HepG2 (cell line): Measurements from ENCODE around the gene CLPTM1. TPM values are rescaled to one million over a fixed set of nuclear protein-coding genes. Genes with fewer than 3 reads are reported as not detected.

Experiments used
- ESRRA ChIP-seq: sonication (generic); formaldehyde crosslinking; IDR thresholded peaks from 2 replicates; pipeline ENCODE4 v1.5.1; 2020; ENCODE audit warnings: mild to moderate bottlenecking, low read depth, missing genetic modification reagents
- GPN1 ChIP-seq: sonication (generic); formaldehyde crosslinking; IDR thresholded peaks from 2 replicates; pipeline ENCODE4 v1.5.1; 2020; ENCODE audit warnings: missing genetic modification reagents, borderline replicate concordance
- HDAC1 ChIP-seq: sonication (generic); formaldehyde crosslinking; IDR thresholded peaks from 2 replicates; pipeline ENCODE4 v1.5.1; 2020; ENCODE audit warnings: mild to moderate bottlenecking, missing genetic modification reagents
- KDM6A ChIP-seq: IDR thresholded peaks from 2 replicates; pipeline ENCODE4 v1.6.1; 2016; ENCODE audit warnings: low read depth
- MTA3 ChIP-seq: sonication (generic); formaldehyde crosslinking; IDR thresholded peaks from 2 replicates; pipeline ENCODE4 v1.4.0; 2020; ENCODE audit warnings: missing genetic modification reagents
- NFIC ChIP-seq: IDR thresholded peaks from 2 replicates; pipeline ENCODE4 v1.6.1; 2012; ENCODE audit warnings: mild to moderate bottlenecking, low read length, inconsistent platforms
- PHF5A ChIP-seq: IDR thresholded peaks from one replicate; pipeline ENCODE4 v1.6.1; 2018; ENCODE audit warnings: low read depth, missing genetic modification reagents; ENCODE audit not compliant: unreplicated experiment
- RARA ChIP-seq: IDR thresholded peaks from 2 replicates; pipeline ENCODE4 v1.6.1; 2016; ENCODE audit warnings: missing genetic modification reagents, missing compliant biosample characterization
- REPIN1 ChIP-seq: sonication (generic); formaldehyde crosslinking; IDR thresholded peaks from 2 replicates; pipeline ENCODE4 v1.8.0; 2022; ENCODE audit warnings: missing genetic modification reagents, low read depth, mild to moderate bottlenecking, borderline replicate concordance
- ZBTB8A ChIP-seq: sonication (generic); formaldehyde crosslinking; IDR thresholded peaks from 2 replicates; pipeline ENCODE4 v1.4.0; 2020; ENCODE audit warnings: mild to moderate bottlenecking, low read depth, missing genetic modification reagents, borderline replicate concordance
- ZGPAT ChIP-seq: IDR thresholded peaks from 2 replicates; pipeline ENCODE4 v1.6.1; 2016; ENCODE audit warnings: mild to moderate bottlenecking
- ZNF333 ChIP-seq: sonication (generic); formaldehyde crosslinking; IDR thresholded peaks from 2 replicates; pipeline ENCODE4 v1.4.0; 2020; ENCODE audit warnings: mild to moderate bottlenecking, missing genetic modification reagents, borderline replicate concordance
- ZNF460 ChIP-seq: sonication (generic); formaldehyde crosslinking; IDR thresholded peaks from 2 replicates; pipeline ENCODE4 v1.5.1; 2020; ENCODE audit warnings: missing genetic modification reagents, mild to moderate bottlenecking, borderline replicate concordance
- ZNF468 ChIP-seq: sonication (generic); formaldehyde crosslinking; IDR thresholded peaks from 2 replicates; pipeline ENCODE4 v1.8.0; 2022; ENCODE audit warnings: mild to moderate bottlenecking, moderate library complexity, missing genetic modification reagents
- ZNF598 ChIP-seq: sonication (generic); formaldehyde crosslinking; IDR thresholded peaks from 2 replicates; pipeline ENCODE4 v1.5.1; 2020; ENCODE audit warnings: mild to moderate bottlenecking, missing genetic modification reagents, borderline replicate concordance
- ZNF782 ChIP-seq: sonication (generic); formaldehyde crosslinking; IDR thresholded peaks from 2 replicates; pipeline ENCODE4 v1.4.0; 2020; ENCODE audit warnings: missing genetic modification reagents, mild to moderate bottlenecking, borderline replicate concordance
- ZSCAN12 ChIP-seq: sonication (generic); formaldehyde crosslinking; IDR thresholded peaks from 2 replicates; pipeline ENCODE4 v1.9.0; 2021; ENCODE audit warnings: mild to moderate bottlenecking, missing genetic modification reagents
- polyA plus RNA-seq, 8 experiments: library from polyadenylated mRNA; depleted of rRNA in 3 of 8; stranded (reverse) in 7 of 8; unstranded in 1 of 8; fragments of >200 nt; fragmentation: Illumina TruSeq in 4 of 8; extraction: Trizol in 4 of 8; gene quantifications; 2 replicates each; pipeline versions ENCODE4 v1.2.1 to v1.2.3, GENCODE V29; 2011 to 2016; ENCODE audit warnings: low read depth in 4 of 8, missing spikeins in 1 of 8, mixed read lengths in 1 of 8; ENCODE audit not compliant: insufficient read depth in 1 of 8
- total RNA-seq, 5 experiments: library from RNA; depleted of rRNA; stranded (reverse); fragments of >200 nt; fragmentation: Illumina TruSeq; extraction: Trizol; gene quantifications; 2 replicates each; pipeline ENCODE4 v1.2.3, GENCODE V29; 2016; ENCODE audit warnings: low read depth in 1 of 5
- TF ChIP-seq, protein P1 (sequence below): sonication (generic); formaldehyde crosslinking; IDR thresholded peaks from 2 replicates; pipeline ENCODE4 v1.4.0; 2020; ENCODE audit warnings: missing genetic modification reagents
- TF ChIP-seq, protein P2 (sequence below): sonication (generic); formaldehyde crosslinking; IDR thresholded peaks from 2 replicates; pipeline ENCODE4 v1.4.0; 2020; ENCODE audit warnings: missing genetic modification reagents, borderline replicate concordance
- TF ChIP-seq, protein P3 (sequence below): sonication (generic); formaldehyde crosslinking; IDR thresholded peaks from 2 replicates; pipeline ENCODE4 v1.4.0; 2020; ENCODE audit warnings: missing genetic modification reagents, borderline replicate concordance

CLPTM1 gene
- total and polyA plus RNA-seq, 2 of the 13 experiments (the other 11 are each of a cell fraction or from before 2014, with no cell fraction given), result 34.9 to 42.8 TPM

DNA sequence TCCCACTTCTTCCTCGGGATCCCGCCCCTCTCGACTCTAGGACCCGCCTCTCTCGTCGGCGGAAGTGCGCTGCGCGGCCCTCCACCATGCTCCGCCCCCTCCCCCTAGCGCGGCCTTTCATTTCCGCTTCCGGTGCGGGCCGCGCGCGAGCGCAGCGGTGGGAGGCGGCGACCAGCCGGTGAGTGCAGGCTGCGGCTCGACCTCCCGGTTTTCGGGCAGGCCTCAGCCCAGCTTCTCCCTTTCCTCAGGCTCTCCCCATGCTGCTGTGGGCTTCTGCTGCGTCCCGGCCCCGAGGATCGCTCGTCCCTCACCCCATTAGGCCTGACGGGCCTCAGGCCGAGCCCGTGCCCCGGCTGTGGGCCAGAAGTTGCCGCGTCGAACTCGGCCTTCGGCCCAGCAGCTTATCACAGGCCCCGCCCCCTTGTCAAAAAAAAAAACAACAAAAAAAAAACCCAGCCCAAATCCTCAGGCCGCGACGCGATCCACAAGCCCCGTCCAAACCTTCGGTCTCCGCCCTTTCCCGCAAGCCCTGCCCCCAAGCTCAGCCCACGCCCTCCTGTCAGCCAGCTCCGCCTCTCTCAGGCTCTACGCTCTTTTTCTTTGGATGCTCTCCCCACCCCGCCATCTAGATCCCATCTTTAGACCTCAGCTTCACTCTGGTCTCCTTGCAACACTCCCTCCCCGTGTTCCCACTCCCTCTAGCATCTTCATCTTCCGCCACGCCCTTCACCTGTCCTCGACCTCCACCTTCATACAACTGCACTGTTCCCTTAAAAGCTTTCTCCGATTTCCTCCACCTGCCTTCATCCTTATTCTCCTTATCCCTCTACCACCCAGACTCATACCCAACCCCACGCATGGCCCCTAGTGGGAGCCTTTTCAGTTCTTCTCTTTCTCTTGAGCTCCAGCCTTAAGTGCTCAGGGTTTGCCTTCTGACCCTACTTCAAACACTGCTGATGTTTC is 84.0 kb downstream of the CLPTM1 start, which contains the start of gene CLASRP (continued):
- TF ChIP-seq ZGPAT (CRISPR knock-in tag) (peak; percentile 67; the same call in 1 of the 2 replicates), KDM6A (CRISPR knock-in tag) (no peak), ESRRA (peak; percentile 52; the same call in 1 of the 2 replicates), GPN1 (no peak), HDAC1 (CRISPR knock-in tag) (peak; percentile 85), REPIN1 (no peak), ZNF460 (CRISPR knock-in tag) (no peak), PHF5A (CRISPR knock-in tag) (no peak), ZNF468 (CRISPR knock-in tag) (0 out of 2 replicates have a peak, but pooled peaks have one; percentile 22), NFIC (no peak), ZNF598 (CRISPR knock-in tag) (peak; percentile 72; the same call in 1 of the 2 replicates), RARA (CRISPR knock-in tag) (no peak), MTA3 (no peak), ZSCAN12 (peak; percentile 52), ZNF333 (0 out of 2 replicates have a peak, but pooled peaks have one; percentile 75), ZBTB8A (no peak), ZNF782 (no peak)
- TF ChIP-seq, protein P1, sequence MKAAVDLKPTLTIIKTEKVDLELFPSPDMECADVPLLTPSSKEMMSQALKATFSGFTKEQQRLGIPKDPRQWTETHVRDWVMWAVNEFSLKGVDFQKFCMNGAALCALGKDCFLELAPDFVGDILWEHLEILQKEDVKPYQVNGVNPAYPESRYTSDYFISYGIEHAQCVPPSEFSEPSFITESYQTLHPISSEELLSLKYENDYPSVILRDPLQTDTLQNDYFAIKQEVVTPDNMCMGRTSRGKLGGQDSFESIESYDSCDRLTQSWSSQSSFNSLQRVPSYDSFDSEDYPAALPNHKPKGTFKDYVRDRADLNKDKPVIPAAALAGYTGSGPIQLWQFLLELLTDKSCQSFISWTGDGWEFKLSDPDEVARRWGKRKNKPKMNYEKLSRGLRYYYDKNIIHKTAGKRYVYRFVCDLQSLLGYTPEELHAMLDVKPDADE (CRISPR knock-in tag), result no peak
- TF ChIP-seq, protein P2, sequence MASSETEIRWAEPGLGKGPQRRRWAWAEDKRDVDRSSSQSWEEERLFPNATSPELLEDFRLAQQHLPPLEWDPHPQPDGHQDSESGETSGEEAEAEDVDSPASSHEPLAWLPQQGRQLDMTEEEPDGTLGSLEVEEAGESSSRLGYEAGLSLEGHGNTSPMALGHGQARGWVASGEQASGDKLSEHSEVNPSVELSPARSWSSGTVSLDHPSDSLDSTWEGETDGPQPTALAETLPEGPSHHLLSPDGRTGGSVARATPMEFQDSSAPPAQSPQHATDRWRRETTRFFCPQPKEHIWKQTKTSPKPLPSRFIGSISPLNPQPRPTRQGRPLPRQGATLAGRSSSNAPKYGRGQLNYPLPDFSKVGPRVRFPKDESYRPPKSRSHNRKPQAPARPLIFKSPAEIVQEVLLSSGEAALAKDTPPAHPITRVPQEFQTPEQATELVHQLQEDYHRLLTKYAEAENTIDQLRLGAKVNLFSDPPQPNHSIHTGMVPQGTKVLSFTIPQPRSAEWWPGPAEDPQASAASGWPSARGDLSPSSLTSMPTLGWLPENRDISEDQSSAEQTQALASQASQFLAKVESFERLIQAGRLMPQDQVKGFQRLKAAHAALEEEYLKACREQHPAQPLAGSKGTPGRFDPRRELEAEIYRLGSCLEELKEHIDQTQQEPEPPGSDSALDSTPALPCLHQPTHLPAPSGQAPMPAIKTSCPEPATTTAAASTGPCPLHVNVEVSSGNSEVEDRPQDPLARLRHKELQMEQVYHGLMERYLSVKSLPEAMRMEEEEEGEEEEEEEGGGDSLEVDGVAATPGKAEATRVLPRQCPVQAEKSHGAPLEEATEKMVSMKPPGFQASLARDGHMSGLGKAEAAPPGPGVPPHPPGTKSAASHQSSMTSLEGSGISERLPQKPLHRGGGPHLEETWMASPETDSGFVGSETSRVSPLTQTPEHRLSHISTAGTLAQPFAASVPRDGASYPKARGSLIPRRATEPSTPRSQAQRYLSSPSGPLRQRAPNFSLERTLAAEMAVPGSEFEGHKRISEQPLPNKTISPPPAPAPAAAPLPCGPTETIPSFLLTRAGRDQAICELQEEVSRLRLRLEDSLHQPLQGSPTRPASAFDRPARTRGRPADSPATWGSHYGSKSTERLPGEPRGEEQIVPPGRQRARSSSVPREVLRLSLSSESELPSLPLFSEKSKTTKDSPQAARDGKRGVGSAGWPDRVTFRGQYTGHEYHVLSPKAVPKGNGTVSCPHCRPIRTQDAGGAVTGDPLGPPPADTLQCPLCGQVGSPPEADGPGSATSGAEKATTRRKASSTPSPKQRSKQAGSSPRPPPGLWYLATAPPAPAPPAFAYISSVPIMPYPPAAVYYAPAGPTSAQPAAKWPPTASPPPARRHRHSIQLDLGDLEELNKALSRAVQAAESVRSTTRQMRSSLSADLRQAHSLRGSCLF (CRISPR knock-in tag), result no peak
- TF ChIP-seq, protein P3, sequence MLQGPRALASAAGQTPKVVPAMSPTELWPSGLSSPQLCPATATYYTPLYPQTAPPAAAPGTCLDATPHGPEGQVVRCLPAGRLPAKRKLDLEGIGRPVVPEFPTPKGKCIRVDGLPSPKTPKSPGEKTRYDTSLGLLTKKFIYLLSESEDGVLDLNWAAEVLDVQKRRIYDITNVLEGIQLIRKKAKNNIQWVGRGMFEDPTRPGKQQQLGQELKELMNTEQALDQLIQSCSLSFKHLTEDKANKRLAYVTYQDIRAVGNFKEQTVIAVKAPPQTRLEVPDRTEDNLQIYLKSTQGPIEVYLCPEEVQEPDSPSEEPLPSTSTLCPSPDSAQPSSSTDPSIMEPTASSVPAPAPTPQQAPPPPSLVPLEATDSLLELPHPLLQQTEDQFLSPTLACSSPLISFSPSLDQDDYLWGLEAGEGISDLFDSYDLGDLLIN, result peak; percentile 53; the same call in 1 of the 2 replicates
